ENCODE data around the gene TFEB.

Gene TFEB

GRCh38 chr6:41694815-41695526, 40.4 kb downstream of the TFEB start:
- H3K4me1 ChIP-seq = peaks cover 59% of the 10 kb centered on the region

GRCh38 chr6:41693281-41694240, 41.8 kb downstream of the TFEB start:
- peak overlapping the region; percentile 5; the same call in 1 of the 2 replicates for H3K9ac ChIP-seq
- peak overlapping the region; percentile 37 for H3K4me2 ChIP-seq
- no peaks in the 10 kb centered on the region for H3K9me3 ChIP-seq
- no peak for TF ChIP-seq Cebpa-rat (IDR thresholded peaks at IDR 0.05)
- peaks cover 57% of the 10 kb centered on the region for H4K20me1 ChIP-seq
- peaks cover 45% of the 10 kb centered on the region for H3K4me1 ChIP-seq
- no peaks in the 10 kb centered on the region for H3K27me3 ChIP-seq
- H3K27ac ChIP-seq = peak overlapping the region; percentile 58
- no peak overlapping the region for H3K4me3 ChIP-seq
- peaks cover 64% of the 10 kb centered on the region for H3K36me3 ChIP-seq

More at GRCh38 chr6:41694815-41695526, 40.4 kb downstream of the TFEB start:
- Histone ChIP-seq H3K27ac (peak overlapping the region; percentile 58), H3K9me3 (no peaks in the 10 kb centered on the region), H3K4me2 (peak overlapping the region; percentile 37), H3K27me3 (no peaks in the 10 kb centered on the region), H4K20me1 (peaks cover 58% of the 10 kb centered on the region), H3K9ac (0 out of 2 replicates have a peak overlapping the region, but pooled peaks have one; percentile 5), H3K4me3 (no peak overlapping the region), H3K36me3 (peaks cover 59% of the 10 kb centered on the region)
- no peak for TF ChIP-seq Cebpa-rat (IDR thresholded peaks at IDR 0.05)

GRCh38 chr6:41692730-41693129, 42.7 kb downstream of the TFEB start:
- no peak overlapping the region for H3K9ac ChIP-seq
- H4K20me1 ChIP-seq = peaks cover 55% of the 10 kb centered on the region
- H3K27me3 ChIP-seq = no peaks in the 10 kb centered on the region
- H3K27ac ChIP-seq = 0 out of 2 replicates have a peak overlapping the region, but pooled peaks have one; percentile 13
- peaks cover 37% of the 10 kb centered on the region for H3K4me1 ChIP-seq
- TF ChIP-seq Cebpa-rat (IDR thresholded peaks at IDR 0.05) = no peak
- H3K9me3 ChIP-seq = no peaks in the 10 kb centered on the region
- no peak overlapping the region for H3K4me3 ChIP-seq
- H3K36me3 ChIP-seq = peaks cover 65% of the 10 kb centered on the region
- H3K4me2 ChIP-seq = no peak overlapping the region

GRCh38 chr6:41692080-41692675, 43.2 kb downstream of the TFEB start:
- no peak overlapping the region for H3K4me3 ChIP-seq
- H3K27ac ChIP-seq = 0 out of 2 replicates have a peak overlapping the region, but pooled peaks have one; percentile 13
- H4K20me1 ChIP-seq = peaks cover 55% of the 10 kb centered on the region
- no peak overlapping the region for H3K4me2 ChIP-seq
- TF ChIP-seq Cebpa-rat (IDR thresholded peaks at IDR 0.05) = no peak
- no peaks in the 10 kb centered on the region for H3K27me3 ChIP-seq
- H3K9me3 ChIP-seq = no peaks in the 10 kb centered on the region
- H3K9ac ChIP-seq = no peak overlapping the region
- H3K36me3 ChIP-seq = peaks cover 71% of the 10 kb centered on the region
- peaks cover 33% of the 10 kb centered on the region for H3K4me1 ChIP-seq

- Histone ChIP-seq H3K4me1 (peaks cover 27% of the 10 kb centered on the region), H3K36me3 (peaks cover 72% of the 10 kb centered on the region), H3K27ac (no peak overlapping the region), H3K9me3 (no peaks in the 10 kb centered on the region), H3K4me3 (no peak overlapping the region), H3K4me2 (no peak overlapping the region), H3K9ac (no peak overlapping the region), H4K20me1 (peaks cover 55% of the 10 kb centered on the region), H3K27me3 (no peaks in the 10 kb centered on the region)
- TF ChIP-seq Cebpa-rat (IDR thresholded peaks at IDR 0.05) = no peak
Observed at GRCh38 chr6:41691426-41692079, 43.9 kb downstream of the TFEB start.

GRCh38 chr6:41690541-41691330, 44.7 kb downstream of the TFEB start:
- no peak overlapping the region for H3K4me3 ChIP-seq
- peaks cover 74% of the 10 kb centered on the region for H3K36me3 ChIP-seq
- no peak for TF ChIP-seq Cebpa-rat (IDR thresholded peaks at IDR 0.05)
- peaks cover 51% of the 10 kb centered on the region for H4K20me1 ChIP-seq
- no peak overlapping the region for H3K9ac ChIP-seq
- no peak overlapping the region for H3K4me2 ChIP-seq
- no peak overlapping the region for H3K27ac ChIP-seq
- H3K9me3 ChIP-seq = no peaks in the 10 kb centered on the region
- peaks cover 25% of the 10 kb centered on the region for H3K4me1 ChIP-seq
- H3K27me3 ChIP-seq = no peaks in the 10 kb centered on the region

- no peak overlapping the region for H3K9ac ChIP-seq
Observed at GRCh38 chr6:41689171-41690008, 46.0 kb downstream of the TFEB start.

More at GRCh38 chr6:41689171-41690008, 46.0 kb downstream of the TFEB start:
- peaks cover 83% of the 10 kb centered on the region for H3K36me3 ChIP-seq
- no peaks in the 10 kb centered on the region for H3K27me3 ChIP-seq
- TF ChIP-seq Cebpa-rat (IDR thresholded peaks at IDR 0.05) = no peak
- H3K27ac ChIP-seq = peak overlapping the region; percentile 22; the same call in 1 of the 2 replicates
- no peak overlapping the region for H3K4me3 ChIP-seq
- peaks cover 16% of the 10 kb centered on the region for H3K4me1 ChIP-seq
- no peak overlapping the region for H3K4me2 ChIP-seq
- H3K9me3 ChIP-seq = no peaks in the 10 kb centered on the region
- H4K20me1 ChIP-seq = peaks cover 38% of the 10 kb centered on the region
